Testis (tissue), 2 donors: ENCODE measurements around the gene SRGAP2B.
"Not testable (repeated sequence)": the region's sequence is repeated elsewhere in the genome, so short reads cannot be mapped to it uniquely, and the experiment has no call there.

Experiments
- POLR2A ChIP-seq: fragments of 450-650 bp; IDR thresholded peaks from one replicate; pipeline ENCODE4 v1.6.1; 2017; ENCODE audit warnings: antibody characterized with exemption, mild to moderate bottlenecking, moderate library complexity
- TF ChIP-seq, protein P1 (sequence below), 3 experiments: fragments of 450-650 bp in 2 of 3; fragments of 200-600 bp in 1 of 3; sonication (generic) in 1 of 3; IDR thresholded peaks; one replicate each; pipeline ENCODE4 v1.5.1; 2016 to 2019; ENCODE audit warnings: antibody characterized with exemption in 3 of 3, mild to moderate bottlenecking in 2 of 3, moderate library complexity in 1 of 3

DNA sequence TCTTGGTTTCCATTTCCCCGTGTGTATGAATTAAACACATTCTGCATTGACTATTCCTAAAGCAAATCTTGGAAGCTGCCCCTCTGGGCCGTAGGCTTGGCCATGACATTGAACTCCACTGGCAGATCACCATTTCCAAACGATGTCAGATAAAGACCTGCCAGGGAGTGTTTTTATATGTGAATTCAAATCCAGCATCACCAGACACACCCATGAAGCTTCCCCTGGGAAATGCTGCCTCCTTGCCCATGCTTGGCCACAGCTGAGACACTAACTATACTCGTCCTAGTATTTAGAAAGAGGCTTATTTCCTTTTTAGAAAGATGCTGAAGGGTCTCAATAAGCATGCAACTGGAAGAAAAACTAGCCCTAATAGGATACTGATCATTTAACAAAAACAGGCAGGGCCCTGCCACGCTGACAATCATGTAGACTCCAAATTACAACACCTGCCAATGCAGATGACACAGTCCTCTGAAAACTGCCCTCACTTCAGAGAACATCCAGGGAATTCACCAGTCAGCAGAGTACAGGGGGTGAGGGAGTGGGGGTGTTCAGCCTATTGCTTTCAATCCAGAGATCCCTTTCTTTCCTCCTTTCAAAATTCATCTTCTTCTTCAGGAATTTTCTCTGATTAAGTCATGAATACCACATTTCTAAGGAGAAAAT is 94.9 kb downstream of the SRGAP2B start:
- TF ChIP-seq, protein P1, sequence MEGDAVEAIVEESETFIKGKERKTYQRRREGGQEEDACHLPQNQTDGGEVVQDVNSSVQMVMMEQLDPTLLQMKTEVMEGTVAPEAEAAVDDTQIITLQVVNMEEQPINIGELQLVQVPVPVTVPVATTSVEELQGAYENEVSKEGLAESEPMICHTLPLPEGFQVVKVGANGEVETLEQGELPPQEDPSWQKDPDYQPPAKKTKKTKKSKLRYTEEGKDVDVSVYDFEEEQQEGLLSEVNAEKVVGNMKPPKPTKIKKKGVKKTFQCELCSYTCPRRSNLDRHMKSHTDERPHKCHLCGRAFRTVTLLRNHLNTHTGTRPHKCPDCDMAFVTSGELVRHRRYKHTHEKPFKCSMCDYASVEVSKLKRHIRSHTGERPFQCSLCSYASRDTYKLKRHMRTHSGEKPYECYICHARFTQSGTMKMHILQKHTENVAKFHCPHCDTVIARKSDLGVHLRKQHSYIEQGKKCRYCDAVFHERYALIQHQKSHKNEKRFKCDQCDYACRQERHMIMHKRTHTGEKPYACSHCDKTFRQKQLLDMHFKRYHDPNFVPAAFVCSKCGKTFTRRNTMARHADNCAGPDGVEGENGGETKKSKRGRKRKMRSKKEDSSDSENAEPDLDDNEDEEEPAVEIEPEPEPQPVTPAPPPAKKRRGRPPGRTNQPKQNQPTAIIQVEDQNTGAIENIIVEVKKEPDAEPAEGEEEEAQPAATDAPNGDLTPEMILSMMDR (IDR thresholded peaks at IDR 0.05): not testable (repeated sequence)
- TF ChIP-seq POLR2A: not testable (repeated sequence)
